ENCODE measurements around the gene DYNLL1.

- TF ChIP-seq POLR2A (IDR thresholded peaks at IDR 0.05) (no peak), CTCF (IDR thresholded peaks at IDR 0.05) (no peak), EP300 (IDR thresholded peaks at IDR 0.05) (no peak)
These were observed 36.9 kb downstream of the DYNLL1 start for GRCh38 chr12:120532701-120533238.
